Measurements from ENCODE around the gene C8A. TPM values are rescaled to one million over a fixed set of nuclear protein-coding genes. Genes with fewer than 3 reads are reported as not detected.
A peak's percentile ranks its signal among the peaks of the same experiment; 100 is the strongest.

Gene C8A
- total RNA-seq, 1 donor from 2014 or later: not detected

DNA sequence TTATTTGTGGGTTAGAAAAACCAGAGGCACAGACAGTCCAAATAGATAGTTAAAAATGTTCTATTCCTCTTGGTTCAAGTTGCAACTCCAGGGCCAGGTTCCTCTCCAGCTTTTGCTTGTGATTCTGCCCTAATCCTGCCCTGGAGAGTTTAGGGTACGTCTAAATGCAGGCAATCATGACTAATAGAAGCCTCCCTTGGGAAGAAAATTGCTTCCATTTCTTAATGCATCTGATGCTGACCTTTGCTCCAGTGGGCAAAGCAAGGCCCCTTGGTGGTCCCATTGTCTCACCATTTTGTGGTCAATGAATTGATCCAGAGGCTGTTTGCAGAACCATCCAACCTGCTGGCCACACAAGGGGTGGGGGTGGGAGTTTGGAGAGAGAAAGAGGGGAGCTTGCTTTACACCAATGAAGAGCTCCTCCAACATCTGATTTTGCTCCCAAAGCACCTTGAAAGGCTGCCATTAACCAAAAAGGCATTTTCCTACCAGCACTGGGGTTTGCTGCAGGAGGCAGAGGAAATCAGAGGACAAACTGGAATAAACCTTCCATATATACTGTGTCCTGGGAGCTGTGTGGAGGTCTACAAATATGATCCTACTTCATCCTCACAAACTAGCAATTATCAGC lies 79.9 kb downstream of the C8A start:
- H3K4me3 Mint-ChIP-seq (ENCODE audit: unreplicated experiment): peak overlapping the region; percentile 62
- DNase-seq: peak; percentile 65
- H3K4me1 Mint-ChIP-seq (ENCODE audit: low read depth, unreplicated experiment): peaks cover 23% of the 10 kb centered on the region
- peaks cover 8% of the 10 kb centered on the region for H3K9me3 Mint-ChIP-seq (ENCODE audit: unreplicated experiment)
- H3K27me3 Mint-ChIP-seq (ENCODE audit: unreplicated experiment): peaks cover 15% of the 10 kb centered on the region
- no peak for TF ChIP-seq CTCF (IDR thresholded peaks at IDR 0.05; ENCODE audit: partially characterized antibody, unreplicated experiment)
- peaks cover 8% of the 10 kb centered on the region for H3K36me3 Mint-ChIP-seq (ENCODE audit: unreplicated experiment)
- peak overlapping the region; percentile 45 for H3K27ac Mint-ChIP-seq (ENCODE audit: unreplicated experiment)

- Mint-ChIP-seq H3K4me3 (ENCODE audit: unreplicated experiment) (no peak overlapping the region), H3K4me1 (ENCODE audit: low read depth, unreplicated experiment) (peaks cover 13% of the 10 kb centered on the region), H3K36me3 (ENCODE audit: unreplicated experiment) (peaks cover under 1% of the 10 kb centered on the region), H3K27me3 (ENCODE audit: unreplicated experiment) (peaks cover 10% of the 10 kb centered on the region), H3K9me3 (ENCODE audit: unreplicated experiment) (peaks cover 2% of the 10 kb centered on the region), H3K27ac (ENCODE audit: unreplicated experiment) (no peak overlapping the region)
- TF ChIP-seq CTCF (IDR thresholded peaks at IDR 0.05; ENCODE audit: partially characterized antibody, unreplicated experiment): no peak
- DNase-seq: no peak
These were observed 84.0 kb downstream of the C8A start for GRCh38 chr1:56938646-56939045.

GRCh38 chr1:56939209-56939608 lies 84.6 kb downstream of the C8A start:
- Mint-ChIP-seq H3K9me3 (ENCODE audit: unreplicated experiment) (no peaks in the 10 kb centered on the region), H3K27me3 (ENCODE audit: unreplicated experiment) (peaks cover 5% of the 10 kb centered on the region), H3K4me3 (ENCODE audit: unreplicated experiment) (no peak overlapping the region), H3K36me3 (ENCODE audit: unreplicated experiment) (no peaks in the 10 kb centered on the region), H3K27ac (ENCODE audit: unreplicated experiment) (no peak overlapping the region), H3K4me1 (ENCODE audit: low read depth, unreplicated experiment) (peaks cover 12% of the 10 kb centered on the region)
- no peak for TF ChIP-seq CTCF (IDR thresholded peaks at IDR 0.05; ENCODE audit: partially characterized antibody, unreplicated experiment)
- no peak for DNase-seq

DNA sequence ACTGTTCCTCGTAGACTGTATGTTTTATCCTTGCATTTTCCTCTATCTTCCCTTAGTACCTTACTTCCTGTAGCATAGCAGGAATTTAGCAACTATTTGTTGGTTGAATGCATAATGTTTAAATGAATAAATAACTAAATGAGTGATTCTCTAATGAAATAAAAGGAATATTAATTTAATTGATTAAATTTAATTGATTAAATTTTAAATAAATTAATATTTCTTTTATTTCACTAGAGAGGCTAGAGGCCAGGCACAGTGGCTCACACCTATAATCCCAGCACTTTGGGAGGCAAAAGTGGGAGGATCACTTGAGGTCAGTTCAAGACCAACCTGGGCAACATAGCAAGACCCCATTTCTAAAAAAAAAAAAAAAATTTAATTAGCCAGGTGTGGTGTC lies 85.4 kb downstream of the C8A start:
- no peaks in the 10 kb centered on the region for H3K36me3 Mint-ChIP-seq (ENCODE audit: unreplicated experiment)
- DNase-seq: no peak
- H3K9me3 Mint-ChIP-seq (ENCODE audit: unreplicated experiment): no peaks in the 10 kb centered on the region
- H3K27ac Mint-ChIP-seq (ENCODE audit: unreplicated experiment): no peak overlapping the region
- peaks cover 13% of the 10 kb centered on the region for H3K4me1 Mint-ChIP-seq (ENCODE audit: low read depth, unreplicated experiment)
- H3K4me3 Mint-ChIP-seq (ENCODE audit: unreplicated experiment): no peak overlapping the region
- H3K27me3 Mint-ChIP-seq (ENCODE audit: unreplicated experiment): peaks cover 5% of the 10 kb centered on the region
- TF ChIP-seq CTCF (IDR thresholded peaks at IDR 0.05; ENCODE audit: partially characterized antibody, unreplicated experiment): no peak

DNA sequence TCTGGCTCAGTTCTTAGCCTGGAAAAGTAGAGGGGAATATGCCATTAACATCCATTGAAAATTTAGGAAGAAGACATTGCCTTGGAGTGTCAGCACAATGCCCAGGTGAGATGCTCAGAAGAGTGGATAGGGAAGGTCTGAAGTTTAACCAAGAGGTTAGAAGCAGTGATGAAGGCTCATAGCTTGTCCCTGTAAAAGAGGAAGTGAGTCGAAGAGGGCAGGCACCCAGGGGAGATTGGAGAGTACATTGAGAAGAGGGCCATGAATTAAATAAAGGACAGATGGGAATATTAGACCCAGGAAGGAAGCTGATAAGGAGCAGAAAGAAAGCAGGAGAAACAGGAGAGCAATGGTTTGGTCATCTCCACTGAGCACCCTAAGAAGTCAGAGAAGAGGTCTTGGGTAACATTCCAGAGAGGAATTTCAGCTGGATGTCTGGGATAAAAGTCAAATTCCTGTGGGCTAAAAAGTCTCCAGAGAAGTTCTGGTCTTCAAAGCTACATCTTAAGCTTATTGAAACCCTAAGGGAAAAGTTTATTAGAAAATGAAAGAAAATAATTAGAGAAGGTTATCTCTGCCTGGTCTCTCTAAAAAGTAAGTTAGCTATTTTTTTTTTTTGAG lies 93.9 kb downstream of the C8A start:
- DNase-seq: no peak
- H3K9me3 Mint-ChIP-seq (ENCODE audit: unreplicated experiment): no peaks in the 10 kb centered on the region
- H3K27me3 Mint-ChIP-seq (ENCODE audit: unreplicated experiment): no peaks in the 10 kb centered on the region
- no peak overlapping the region for H3K27ac Mint-ChIP-seq (ENCODE audit: unreplicated experiment)
- no peaks in the 10 kb centered on the region for H3K36me3 Mint-ChIP-seq (ENCODE audit: unreplicated experiment)
- no peak for TF ChIP-seq CTCF (IDR thresholded peaks at IDR 0.05; ENCODE audit: partially characterized antibody, unreplicated experiment)
- no peak overlapping the region for H3K4me3 Mint-ChIP-seq (ENCODE audit: unreplicated experiment)
- peaks cover 7% of the 10 kb centered on the region for H3K4me1 Mint-ChIP-seq (ENCODE audit: low read depth, unreplicated experiment)

Data from glutamatergic neuron (in vitro differentiated cells).